Activated T-cell treated with anti-CD3 and anti-CD28 coated beads for 1 hour (primary cell): ENCODE results near the gene PRKN.

ENCODE experiments used
- DNase-seq: peaks from one replicate; pipeline ENCODE4 v3.0.0-alpha.2; 2020; ENCODE audit warnings: low read depth

The PRKN gene

DNA sequence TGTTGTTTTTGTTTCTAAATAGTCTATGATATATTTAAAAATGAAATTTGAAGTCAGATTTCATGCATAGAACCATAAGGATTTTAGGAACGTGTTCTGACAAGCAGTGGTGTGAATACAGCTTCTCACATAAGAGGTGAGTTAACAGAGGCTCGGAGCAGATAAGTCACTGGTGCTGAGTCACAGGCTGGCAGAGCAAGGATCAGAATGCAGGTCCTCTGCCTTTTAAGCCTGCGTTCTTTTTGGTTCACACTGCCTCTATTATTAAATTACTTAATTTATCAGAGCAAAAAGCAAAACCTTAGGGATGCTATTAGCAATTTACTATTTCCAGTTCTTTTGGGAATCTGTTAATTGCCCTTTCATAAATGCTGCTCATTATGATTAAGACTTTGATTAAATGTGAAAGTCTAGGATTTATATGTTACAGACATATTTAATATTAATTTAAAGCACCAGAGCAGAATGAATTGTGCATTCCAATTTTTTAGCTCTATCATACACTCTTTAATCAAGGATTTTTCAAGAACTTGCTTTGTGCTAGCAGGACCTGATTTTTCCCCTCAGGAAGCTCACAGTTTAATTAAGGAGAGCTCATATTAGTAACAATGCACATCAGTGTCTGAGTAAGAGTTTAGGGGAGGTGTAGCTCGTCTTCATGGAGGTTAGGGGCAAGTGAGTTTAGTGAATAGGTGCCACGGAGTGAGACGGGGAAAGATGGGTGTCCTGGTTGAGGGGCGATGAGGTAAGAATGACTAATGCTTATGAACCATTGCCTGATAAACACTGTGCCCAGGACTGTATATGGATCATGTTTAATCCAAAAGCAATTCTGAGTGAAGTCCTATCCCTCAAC lies 1241.0 kb downstream of the PRKN start:
- DNase-seq = no peak

DNA sequence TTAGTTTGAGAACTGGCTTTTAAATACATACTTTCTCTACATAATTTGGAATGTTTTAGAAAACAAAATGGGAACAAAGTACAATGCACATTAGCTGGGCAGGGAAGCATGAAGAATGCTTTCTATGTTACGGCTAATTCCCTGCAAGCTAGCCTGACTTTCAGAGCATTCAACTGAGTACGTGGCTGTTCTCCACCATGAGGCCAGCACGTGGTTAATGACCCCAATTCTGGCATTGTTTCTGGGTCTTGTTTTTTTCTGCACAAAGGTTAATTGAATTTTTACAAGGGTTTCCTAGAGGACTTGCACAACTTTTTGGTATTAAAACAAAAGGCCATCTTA lies 1245.1 kb downstream of the PRKN start:
- no peak for DNase-seq

DNA sequence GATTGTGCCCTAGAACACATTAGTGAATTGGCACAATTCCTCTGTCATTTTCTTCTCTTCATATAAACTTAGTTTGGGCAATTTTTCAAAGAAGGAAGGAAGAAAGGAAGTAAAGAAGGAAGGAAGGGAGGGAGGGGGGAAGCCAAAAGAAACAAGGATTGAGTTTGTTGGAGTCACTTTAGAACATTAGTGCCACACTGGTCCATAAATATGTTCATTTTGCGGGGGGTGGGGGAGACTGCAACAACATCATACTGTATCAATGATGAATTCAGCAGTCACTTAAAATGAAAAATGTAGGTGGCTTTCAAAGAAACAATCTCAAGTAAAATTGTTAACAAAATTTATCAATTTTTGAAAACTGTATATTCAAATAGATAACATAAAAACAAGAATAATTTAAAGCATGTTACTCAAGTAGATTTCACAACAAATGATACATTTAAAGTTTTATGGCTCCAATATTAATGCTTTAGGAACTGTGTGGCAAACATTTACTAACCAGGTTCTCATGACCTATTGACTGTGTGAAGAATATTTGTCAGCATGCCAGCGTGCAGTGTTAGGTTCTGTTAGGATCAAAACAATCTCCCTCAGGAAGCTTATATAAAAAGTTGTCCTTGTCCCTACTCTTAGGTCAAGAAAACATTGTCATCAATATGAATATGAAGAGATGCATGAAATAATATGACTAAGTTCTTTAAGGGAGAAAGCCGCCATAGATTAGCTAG lies 1245.6 kb downstream of the PRKN start:
- no peak for DNase-seq

DNA sequence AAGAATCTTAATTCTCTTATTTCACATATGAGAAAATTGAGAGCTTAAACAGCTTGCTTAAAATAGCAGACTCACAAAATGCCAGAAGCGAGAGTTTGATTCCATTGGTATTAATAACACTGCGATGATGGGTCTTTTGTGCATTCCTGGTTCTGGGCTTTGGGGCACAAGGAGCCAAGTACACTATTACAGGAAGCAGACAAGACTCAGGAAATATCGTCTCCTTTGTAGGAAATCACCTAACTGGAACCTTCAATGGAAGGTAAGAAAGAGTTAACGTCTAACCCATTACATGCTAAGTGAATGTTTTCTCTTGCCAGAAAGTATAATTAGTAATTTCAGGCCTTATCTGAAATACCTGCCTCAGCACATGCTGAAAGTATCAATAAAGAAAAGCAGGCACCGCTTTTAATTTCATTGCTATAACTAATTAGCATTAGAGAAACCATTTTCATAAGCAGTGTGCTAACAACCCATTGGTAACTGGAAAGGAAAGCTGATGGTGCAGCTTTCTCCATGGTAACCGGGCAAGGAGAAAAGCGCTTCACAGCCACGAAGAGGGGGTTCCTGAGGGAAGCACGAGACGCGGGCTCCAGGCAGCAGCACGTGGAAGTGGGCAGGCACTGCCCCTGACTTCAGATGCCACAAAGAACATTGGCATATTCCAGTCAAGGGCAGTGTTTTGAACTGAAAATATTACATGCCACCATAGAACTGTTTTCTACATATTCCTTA lies 1247.0 kb downstream of the PRKN start:
- no peak for DNase-seq

DNA sequence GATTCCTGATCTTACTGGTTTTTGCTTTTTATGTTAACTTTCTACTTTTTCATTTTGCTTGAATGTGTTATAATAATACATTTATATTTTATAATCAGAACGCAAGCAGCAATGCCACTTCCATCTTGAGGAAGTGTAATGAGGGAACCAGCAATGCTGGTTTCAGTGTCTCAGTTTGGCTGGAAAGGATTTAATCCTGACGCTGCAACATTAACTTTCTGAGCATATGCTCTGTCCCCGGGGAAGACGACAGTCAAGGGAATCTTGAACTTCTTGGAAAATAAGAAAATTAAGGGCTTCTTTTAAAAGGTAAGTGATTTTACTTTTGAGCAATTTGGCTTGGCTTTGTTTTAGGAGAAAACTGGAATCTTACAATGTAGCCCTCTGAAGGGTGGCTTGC lies 1248.2 kb downstream of the PRKN start:
- DNase-seq = no peak

DNA sequence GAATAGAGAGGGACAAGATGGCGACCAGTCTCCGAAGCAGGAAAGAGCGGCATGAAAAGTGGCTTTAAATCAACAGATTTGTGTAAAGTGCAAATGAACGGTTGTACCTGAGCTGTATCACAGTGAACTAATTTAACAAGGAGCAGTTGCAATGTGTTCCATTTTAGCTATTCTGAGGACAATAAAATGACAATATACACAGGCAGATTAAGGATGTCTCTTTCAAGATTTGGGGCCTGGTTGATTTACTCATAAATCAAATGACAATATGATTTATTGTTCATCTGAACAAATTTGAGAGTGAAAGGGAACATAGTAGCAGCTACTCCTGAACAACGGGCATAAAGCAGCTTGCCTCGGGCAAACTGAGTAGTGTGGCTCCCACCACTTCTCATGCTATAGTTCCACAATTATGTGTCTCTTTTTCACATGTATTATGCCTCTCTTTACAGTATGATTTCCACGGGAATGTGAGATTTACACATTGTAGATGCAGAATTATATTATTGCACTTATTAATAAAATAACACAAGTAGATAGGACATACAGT lies 1249.6 kb downstream of the PRKN start:
- DNase-seq = no peak

DNA sequence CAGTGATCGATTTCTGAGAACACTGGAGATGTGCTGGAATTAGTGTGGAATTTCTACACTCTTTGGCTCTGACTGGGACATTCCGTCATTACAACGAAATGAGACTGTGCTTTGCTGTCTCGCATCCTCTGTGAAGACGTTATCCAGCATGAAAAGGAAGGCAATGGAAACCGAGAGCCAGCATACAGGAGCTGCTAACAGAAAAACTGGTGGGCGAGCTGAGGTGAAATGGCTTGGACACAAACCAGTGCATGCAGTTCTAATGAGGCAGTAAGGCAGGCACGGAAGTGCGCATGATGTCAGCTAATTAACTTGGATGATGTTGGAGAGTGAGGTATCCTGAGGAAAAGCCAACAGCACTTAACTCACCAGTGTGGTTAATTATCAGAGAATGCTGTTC lies 1250.9 kb downstream of the PRKN start:
- DNase-seq = no peak

DNA sequence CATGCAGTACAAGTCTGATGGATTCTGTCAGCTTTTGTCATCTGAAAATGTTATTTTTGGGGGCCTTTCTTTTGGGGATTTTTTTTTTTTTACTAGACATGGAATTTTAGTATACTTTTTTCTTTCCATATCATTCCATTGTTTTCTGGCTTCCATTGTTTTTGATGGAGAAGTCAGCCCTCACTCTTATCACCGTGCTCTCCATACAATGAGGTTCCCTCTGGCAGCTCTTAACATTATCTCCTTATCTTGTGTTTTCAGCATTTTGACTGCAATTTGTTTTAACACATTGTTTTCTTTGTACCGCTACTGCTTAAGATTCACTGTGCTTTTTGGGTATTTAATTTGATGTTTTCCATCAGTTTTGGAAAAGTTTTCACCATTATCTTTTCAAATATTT lies 1262.2 kb downstream of the PRKN start:
- no peak for DNase-seq

DNA sequence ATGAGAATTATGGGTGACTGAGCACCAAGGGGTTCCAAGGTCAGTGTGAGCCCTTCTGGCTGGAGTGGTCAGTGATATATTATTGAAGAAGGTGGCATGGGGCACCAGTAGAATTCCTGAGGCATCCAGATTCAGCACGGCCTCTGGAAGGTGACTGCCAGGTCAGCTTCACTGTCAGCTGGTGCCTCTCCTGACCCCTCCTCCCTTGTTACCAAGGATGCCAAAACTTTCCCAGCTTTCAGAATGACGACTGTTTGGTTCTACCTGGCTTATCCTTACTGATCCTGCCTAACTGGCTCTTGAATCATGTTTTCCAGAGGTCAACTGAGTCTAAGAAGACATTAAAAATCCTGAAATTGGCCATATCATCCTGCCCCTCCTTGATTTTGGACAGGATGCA lies 1264.5 kb downstream of the PRKN start:
- no peak for DNase-seq

DNA sequence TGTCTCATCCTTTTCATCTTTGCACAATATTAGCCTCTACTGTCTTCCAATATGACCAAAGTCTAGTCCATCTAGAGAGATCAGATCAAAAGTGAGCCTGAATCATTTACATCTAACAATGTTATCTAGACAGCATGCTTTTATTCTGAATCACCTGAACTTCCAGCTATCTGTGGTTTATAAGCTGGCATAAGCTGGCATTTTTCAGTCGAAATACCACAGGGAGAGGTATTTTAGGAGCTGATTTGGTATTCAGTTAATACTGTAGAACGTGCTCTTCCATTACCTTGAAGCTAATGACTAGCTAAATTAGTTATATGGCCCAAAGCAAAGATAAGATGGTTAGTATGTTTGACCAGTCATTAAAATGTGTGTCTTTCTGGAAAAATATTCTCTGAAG lies 1265.4 kb downstream of the PRKN start:
- DNase-seq = no peak

DNA sequence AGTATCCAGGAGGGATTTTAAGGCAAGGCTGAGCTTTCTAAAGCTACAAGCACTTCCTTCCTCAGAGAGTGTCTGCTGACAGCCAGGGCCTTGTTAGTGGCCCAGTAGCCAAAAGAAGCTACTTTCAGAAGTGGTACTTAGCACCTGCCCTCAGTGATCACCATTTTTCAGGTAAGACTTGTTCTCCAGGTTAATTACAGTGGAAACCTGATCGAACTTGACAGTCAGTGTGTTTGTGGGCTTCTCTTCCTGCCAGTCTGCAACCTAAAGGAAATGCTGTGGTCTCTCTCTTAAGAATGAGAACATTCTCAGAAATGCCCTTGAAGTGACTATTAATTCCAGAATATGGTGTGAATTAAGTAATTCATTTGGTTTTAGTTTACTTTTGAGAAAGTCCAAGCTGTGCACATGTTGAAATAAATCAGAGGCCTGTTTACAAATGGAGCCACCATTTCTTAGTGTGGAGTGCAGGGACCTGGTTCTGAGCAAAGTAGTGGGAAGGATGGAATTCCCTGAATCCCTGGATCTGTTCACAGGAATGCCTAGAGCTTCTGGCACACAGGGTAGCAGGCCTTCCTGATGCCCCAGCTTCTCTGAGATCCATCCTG lies 1268.5 kb downstream of the PRKN start:
- no peak for DNase-seq

DNA sequence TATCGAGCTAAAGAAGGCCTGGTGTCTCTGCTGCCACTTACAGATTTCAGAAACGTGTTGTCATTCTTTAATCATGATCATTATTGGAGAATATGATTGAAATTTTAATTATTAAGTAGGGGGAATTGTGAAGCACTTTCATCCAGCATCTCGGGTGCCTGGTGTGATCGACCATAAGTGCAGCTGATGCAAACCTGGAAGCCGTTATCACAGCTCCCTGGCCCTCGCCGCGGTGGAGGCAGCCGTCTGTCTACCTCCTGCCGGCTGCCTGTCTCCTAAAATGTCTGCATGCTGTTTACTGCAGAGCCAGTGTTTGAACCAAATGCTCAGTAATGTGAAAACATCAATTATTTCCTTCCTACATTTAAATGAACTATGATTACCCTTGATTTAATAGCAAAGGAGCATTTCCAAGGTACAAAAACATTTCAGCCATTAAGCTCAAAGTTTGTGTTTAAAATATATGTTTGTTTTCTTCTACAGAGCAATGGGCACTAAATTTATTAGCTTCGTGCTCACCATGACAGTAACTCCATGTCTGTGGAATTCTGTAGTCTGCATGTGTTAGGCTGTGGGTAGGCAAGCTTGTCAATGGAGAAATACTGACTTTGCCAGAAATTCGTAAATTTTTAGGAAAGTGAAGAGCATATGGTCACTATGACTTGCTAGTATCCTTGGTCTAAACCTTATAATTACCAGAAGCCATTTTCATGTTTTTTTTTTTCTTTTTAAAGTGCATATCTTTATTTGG lies 1269.2 kb downstream of the PRKN start:
- no peak for DNase-seq

DNA sequence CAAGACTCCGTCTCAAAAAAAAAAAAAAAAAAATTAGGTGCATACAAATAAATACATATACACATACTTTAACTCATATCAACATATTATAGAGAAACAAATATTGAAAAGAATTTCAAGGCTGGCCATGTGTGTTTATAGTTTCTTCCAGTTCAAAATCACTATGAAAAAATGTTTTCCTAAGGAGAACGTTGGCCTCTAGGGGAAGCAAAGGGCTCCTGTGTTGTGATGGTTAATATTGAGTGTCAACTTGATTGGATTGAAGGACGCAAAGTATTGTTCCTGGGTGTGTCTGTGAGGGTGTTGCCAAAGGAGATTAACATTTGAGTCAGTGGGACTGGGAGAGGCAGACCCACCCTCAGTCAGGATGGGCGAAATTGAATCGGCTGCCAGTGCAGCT lies 1271.7 kb downstream of the PRKN start:
- DNase-seq = no peak

DNA sequence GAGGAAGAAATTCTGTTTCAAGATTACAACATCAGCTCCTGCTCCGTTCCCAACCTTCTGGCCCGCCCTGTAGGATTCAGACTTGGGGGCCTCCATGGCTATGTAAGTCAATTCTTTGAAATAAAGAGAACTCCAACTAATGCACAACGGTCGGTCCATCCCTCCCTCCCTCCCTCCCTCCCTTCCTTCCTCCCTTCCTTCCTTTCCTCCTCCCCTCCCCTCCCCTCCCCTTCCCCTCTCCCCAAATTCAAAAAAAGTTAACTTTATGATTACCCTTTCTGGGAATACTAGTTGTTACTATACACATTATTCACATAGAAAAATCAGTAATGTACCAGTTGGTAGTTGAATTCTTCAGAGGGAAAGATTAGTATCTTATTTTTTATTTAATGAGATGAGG lies 1274.0 kb downstream of the PRKN start:
- DNase-seq = no peak

DNA sequence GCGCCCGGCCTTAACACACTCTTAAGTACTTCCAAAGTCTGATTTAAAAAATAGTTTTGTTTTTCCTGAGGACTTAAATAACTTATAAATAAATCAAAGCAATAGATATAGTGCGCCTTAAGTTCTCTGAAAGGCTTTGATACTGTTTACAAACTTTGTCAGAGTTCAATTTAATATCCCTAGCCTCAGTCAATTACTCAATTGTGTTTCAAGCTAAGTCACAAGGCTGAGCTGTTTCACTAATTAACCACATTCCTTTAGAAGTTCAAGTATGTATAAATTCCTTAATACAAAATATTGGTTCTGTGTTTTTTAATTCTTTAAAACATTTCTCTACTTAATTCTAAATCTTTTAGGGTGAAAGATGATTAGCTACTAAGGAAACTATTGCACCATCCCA lies 1275.3 kb downstream of the PRKN start:
- no peak for DNase-seq

DNA sequence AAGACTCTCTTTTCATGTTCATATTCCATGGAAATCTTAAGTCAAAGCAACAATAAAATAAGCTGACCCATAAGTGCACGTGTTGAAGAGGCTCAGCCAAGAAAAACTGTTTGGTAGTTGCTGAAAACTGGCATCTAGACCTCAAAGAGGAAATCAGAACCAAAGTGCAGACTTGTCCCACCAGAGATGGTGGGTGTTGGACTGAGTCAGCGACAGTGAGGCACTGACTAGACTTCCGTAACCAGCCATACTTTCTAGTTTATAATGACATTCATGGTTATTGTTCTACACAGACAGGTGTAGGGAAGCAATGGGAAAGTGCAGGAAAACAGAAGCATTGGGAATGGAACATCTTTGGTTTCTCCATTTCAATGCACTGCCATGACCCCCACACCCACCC lies 1278.0 kb downstream of the PRKN start:
- DNase-seq = no peak

DNA sequence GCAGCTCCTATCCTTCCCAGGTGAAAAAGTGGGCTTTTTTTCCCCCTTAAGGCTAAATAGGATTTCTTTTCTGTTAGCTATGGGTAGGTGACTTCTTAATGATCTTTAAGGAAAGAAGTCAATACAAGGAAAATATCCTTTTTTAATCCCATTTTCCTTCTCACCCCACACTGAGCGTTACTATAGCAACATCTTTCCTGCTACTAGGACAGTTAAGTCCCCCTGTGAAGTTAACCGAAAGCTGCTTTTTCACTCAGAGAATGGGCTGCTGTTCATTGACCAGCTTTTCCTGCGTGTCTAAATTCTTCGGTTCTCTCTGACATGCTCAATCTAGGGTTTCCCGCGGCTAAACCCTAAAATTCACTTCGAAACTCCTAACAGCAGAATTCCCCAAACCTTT lies 1280.6 kb downstream of the PRKN start:
- no peak for DNase-seq

DNA sequence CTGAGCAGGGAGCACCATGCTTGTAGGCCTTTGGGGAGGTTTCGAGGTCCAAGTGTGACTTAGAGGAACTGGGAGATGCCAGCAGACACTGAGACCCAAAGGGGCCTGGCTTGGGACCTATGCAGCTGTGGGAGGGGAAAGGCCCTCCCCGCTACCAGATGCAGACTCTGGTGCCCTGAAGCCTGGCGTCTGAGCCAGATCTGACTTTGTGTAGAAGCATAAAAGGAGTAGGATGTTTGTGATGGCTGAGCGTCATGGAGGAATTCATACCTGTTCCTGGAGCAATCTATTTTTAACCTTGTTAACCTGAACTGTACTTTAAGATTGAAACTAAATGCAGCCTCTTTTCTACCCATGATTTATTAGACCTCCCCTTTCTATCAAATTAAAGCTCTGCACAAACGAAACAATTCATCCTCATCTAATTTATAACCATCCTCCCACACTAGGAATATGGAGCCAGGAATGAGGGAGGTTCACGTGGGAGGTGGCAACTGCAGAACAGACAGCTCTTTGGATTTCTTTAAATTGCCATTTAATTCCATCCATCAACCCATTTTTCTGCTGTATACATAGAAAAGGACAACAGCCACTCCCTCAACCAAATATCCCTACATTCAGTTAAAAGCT lies 1281.2 kb downstream of the PRKN start:
- no peak for DNase-seq

DNA sequence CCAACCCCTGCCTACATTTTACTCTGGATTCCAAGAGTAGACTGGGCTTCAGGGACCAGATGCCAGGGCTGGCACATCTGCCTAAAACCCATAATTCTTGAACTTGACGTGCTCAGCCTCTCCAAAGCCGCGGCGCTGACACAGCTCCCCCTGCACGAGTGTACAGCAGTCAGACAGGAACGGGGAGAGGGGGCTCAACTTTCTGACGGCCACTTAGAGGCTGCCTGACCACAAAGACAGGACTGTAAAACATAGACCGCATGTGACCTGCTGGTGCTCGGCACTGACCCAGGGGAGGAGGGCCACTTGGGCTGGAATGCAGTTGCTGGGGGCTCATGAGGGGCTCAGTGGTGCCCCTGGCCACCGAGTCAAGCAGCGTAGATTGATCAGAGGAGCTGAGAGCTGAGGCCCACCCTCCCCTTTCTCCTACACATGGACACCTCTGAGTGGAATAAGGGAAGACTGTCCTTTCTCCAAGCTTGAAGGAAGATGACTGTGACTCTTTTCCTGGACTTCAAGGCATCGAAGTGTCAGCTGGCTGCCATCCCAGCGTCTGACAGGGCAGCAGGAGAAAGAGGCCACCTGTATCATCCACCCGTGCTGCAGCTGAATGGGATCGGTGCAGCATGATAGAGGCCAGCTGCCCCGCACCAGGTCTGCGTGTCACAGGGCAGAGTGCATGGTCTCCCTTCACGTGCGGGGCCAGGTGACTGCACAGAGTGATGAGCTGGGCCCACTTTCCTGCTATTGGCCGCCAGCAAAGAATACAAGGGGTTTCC lies 1282.4 kb downstream of the PRKN start:
- DNase-seq = no peak

DNA sequence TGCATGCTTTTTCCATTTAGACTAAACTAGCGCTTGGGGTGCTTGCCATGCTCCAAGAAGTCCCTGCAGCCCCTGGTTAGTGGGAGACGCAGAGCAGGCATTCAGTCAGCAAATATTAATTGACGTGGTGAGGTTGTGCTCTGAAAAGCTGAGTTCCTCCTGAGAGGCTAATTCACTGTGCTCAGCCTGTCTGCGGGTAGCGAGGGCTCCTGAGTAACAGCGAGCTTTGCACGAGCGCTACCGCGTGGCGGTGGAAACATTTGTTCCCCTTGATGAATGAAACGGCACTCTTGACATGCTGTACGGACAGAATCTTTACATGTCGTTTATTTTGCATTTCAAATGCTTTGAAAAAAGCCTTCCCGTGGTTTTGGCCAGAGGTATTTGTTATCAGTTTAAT lies 1283.1 kb downstream of the PRKN start:
- DNase-seq = no peak
